HG03139 (cell line): ENCODE data around the gene ARAP3.
"Not testable (repeated sequence)": the region's sequence is repeated elsewhere in the genome, so short reads cannot be mapped to it uniquely, and the experiment has no call there.

Source experiments
- ATAC-seq: cut with Tn5 transposase; IDR thresholded peaks from one replicate; pipeline ENCODE4 v1.9.1; 2021; ENCODE audit not compliant: unreplicated experiment

The ARAP3 gene

DNA sequence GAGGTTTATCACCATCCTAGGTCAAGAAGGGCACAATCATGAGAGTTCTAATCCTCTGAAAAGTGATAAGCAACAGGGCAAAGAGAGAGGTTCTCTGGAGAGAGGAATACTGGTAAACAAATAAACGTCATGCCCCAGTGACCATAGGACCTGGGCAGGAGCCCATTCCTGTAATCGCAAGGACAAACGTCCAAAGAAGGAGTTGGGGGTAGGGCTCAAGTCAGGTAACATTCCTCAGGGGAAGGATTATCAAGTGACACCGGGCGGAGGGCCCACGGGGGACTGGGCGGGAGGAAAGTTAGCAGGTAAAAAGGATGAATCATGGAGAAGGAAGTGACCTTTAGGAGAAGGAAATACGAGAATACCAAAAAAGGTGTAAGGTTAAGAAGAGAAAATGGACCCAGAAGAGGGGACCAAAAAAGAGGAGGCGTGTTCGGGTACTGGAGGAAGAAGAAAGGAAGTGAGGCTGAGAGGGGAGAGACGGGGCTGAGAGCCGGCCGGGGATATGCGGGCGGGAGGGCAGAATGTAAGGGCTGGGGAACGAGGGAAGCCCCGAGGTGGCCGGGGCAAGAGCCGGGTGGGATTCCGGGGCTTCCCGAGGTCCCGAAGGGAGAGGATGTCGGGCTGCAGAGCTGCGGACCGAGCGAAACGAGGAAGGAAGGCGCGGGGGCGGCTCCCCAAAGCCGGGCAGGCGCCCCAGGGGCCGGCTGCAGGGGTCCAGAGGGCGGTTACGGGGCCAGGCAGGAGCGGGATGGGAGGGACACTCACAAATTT lies 63.8 kb downstream of the ARAP3 start:
- ATAC-seq: peak; percentile 22

DNA sequence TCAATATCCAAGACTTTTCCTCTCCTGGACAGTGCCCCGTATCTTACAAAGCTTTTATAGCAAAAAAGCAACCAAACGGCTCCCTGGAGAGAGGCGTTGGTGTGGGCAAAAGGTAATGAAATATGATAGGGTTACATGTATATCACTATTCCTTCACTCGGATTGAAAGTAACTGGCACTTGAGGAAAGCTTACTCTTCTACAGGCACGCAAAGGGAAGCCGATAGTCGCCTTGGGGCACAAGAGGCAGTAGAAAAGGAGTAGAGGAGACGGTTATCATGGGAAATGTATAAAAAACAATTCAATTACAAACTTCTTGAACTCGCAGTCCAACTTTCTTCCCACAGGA lies 64.4 kb downstream of the ARAP3 start:
- ATAC-seq: no peak

DNA sequence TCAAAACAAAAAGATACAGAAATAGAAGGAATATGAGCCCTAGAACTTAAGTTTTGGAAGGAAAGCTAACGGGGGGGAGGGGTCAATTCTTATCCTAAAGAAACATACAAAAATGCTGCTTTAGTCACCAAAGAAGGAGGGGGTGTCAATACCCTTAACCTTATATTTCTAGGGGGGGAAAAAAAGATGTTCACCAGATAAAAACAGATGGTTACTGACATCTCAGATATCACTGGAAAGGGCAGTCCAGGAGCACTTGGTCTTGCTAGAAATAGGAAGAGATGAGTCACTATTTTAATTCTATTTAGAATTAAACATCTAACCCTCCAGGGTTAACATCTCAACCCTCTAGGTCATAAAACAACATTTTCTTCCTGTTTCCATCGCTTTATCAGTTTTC lies 64.9 kb downstream of the ARAP3 start:
- ATAC-seq: no peak

DNA sequence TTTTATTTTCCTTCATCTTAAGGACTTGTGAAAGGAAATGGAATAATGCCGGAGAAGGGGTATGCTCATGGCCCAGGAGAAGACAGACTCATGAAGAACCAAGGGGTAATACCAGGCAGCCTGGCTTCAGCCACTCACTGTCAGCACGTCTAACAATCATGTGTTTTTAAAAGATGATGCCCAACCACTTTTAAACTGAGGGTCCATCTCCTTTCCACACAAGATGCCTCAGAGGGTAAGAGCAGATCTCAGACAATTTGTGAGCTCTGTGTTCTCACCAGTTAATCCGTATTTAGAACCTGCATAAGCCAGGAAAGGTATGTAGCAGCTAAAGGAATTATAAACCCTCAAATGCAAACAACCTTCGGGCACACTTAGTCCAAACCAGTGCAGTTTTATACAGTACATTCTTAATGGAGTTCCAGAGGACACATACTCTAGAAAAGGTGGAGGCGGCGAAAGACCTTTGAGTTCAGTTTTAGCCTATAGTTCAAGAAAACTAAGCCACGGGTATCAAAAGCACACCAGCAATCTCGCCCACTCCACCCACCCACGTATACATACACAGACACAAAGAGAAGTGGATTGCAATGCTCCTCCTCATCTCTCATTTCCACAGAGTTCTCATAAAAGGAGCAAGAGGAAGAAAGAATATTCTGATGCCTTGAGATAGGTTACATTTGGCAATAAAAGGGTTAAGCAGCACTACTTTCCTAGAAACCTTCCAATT lies 65.9 kb downstream of the ARAP3 start:
- ATAC-seq: no peak

DNA sequence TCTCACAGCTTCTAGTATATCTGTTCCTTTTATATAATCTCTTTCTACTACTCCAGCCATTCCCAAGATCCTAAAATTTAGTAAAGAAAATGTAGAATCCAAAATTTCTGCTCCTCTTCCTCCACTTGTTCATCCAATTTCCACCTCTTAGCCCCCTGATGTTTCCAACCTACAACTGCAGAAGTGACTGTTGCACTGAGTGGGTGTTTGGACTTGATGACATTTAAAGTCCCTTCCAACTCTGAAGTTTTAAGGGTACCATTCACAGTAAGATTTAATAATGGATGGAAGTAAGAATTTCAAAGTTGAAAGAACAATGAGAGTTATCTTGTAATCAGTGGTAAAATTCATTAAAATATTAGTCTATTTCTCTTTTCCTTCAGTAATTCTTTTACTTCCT lies 68.7 kb downstream of the ARAP3 start:
- no peak for ATAC-seq

DNA sequence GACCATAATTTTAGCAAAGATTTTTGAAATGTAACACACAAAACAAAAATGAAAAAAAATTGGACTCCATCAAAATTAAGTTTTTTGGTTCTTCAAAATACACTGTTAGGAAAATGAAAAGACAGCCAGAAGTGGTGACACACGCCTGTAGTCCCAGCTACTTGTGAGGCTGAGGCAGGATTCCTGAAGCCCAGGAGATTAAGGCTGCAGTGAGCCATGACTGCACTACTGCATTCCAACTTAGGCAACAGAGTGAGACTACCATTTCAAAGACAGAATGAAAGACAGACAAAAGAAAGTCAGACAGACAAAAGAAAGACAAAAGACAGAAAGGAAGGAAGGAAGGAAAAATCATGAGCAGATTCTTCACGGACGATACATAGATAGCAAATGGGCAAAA lies 70.7 kb downstream of the ARAP3 start:
- ATAC-seq: no peak

DNA sequence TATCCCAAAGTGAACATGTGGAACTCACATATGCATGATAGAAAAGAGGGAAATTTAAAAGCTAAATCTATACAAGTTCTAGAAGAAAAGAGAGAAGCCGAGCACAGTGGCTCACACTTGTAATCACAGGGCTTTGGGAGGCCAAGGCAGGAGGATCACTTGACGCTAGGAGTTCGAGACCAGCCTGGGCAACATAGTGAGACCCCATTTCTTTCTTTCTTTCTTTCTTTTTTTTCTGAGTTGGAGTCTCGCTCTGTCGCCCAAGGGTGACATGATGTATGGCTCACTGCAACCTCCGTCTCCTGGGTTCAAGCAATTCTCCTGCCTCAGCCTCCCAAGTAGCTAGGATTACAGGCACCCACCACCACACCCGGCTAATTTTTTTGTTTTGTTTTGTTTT lies 72.1 kb downstream of the ARAP3 start:
- ATAC-seq: not testable (repeated sequence)

DNA sequence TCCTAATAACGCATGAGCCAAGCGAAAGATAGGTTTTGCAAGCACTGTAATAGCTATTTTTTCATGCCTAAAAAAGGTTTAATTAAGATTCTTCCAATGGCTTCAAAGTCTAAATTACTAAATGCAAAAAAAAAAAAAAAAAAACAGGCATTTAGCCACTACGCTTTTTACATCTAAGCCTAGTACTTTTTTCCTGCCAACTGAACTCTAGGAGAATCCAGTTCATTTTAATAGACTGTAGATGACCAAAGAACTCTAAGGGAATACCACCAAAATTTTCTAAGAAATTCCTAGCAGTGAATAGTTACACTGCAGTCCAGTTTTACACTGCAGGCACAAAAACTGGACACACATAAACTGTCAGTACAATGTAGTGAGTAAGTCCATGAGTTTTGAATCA lies 73.0 kb downstream of the ARAP3 start:
- no peak for ATAC-seq

DNA sequence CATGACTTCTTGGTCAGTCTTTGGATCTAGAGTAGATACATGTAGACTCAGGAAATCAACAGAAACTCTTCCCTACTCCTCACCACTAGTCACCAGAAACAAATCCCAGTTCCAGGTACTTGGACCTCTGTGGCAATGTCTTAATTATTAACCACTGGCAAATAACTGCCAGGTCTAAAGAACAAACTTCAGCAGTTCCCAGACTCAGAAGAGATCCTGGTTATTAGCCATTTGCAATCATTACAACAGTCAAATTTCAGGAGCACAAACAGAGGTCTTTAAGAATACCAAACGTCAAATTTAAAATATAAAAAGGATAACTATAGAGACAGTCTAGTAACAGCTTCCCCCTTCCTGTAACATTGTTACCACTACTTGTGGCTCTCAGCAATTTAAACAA lies 73.5 kb downstream of the ARAP3 start:
- ATAC-seq: no peak

DNA sequence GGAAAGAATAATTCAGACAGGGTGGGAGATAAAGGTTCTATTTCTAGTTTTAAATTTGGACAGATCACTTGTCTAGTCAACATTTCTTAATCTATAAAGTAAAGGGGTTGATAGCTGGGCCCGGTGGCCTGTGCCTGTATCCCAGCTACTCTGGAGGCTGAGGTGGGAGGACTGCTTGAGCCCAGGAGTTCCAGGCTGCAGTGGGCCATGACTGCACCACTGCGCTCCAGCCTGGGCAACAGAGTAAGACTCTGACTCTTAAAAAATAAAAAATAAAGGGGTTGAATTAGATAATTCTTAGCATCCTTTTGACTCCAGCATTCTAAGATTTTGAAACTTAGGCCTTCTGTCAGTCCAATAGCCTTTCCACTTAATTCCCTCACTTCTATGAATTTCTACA lies 74.0 kb downstream of the ARAP3 start:
- ATAC-seq: no peak

DNA sequence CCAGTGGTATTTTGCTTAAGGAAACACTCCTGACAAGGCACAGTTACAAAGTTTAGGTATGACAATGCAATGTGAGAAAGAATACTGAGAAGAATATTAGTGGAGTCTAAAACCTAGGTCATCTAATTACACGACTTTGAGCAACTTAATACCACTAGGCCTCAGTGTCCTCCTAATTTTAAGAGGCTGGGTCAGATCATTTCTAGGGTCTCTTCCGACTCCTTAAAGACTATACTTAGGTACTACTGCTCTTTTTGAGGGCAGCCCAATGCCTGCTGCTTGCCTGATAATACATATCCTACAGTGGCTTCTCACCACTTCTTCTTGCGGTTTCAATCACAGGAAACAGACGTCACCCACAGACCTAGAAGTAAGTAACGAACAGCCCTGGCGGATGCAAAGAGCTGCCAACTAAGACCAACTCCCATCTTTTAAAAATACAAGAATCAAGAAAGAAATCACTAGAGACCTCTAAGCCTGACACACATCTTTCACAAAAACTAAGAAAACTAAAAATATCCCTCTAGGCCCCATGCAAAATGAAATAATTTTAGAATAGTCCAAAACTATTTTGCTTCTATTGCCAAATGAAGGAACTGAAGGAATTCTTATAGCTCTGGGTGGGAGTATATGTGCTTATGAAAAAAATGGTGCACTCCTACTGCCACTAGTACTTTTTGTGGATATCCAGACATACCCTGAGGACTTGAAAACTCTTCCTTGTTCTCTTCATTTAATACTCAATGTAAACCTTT lies 76.3 kb downstream of the ARAP3 start:
- ATAC-seq: peak; percentile 95

DNA sequence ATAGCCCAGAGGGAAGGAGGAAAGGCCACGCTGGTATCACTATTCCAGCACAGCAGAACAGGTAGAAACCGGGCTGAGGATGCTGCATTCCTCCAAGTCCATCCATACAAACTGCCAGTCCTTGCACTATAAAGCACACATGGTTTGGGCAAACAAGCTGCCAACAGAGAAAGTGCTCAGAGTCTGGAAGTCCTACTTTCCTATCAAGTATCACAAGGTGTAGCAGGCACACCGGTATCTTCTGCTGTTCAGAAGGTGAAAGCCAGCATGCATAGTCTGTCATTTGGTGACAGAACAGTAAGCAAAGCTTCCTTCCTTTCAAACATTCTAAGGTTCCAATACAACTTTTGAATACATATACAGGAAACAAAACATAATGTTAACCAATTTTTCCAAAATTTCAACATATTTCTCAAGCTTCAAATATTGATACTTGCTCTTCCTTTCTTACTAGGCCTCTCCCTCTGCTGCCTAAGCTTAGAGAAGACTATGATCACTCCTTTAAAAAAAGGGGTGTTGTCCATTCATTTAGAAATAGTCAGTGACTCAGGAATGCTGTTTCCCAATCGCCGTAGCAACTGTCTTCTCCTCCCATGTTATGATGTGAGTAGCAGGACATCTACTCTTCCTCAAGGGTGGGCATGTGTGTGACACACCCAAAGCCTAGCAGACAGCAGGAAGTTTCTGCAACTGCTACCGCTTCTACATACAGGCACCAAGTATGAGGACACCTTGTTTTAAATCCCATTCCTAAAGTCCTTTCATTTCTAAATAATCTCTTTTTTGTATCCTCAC lies 77.9 kb downstream of the ARAP3 start:
- no peak for ATAC-seq
